ENCODE data around the gene TMEM121.

TMEM121 gene

DNA sequence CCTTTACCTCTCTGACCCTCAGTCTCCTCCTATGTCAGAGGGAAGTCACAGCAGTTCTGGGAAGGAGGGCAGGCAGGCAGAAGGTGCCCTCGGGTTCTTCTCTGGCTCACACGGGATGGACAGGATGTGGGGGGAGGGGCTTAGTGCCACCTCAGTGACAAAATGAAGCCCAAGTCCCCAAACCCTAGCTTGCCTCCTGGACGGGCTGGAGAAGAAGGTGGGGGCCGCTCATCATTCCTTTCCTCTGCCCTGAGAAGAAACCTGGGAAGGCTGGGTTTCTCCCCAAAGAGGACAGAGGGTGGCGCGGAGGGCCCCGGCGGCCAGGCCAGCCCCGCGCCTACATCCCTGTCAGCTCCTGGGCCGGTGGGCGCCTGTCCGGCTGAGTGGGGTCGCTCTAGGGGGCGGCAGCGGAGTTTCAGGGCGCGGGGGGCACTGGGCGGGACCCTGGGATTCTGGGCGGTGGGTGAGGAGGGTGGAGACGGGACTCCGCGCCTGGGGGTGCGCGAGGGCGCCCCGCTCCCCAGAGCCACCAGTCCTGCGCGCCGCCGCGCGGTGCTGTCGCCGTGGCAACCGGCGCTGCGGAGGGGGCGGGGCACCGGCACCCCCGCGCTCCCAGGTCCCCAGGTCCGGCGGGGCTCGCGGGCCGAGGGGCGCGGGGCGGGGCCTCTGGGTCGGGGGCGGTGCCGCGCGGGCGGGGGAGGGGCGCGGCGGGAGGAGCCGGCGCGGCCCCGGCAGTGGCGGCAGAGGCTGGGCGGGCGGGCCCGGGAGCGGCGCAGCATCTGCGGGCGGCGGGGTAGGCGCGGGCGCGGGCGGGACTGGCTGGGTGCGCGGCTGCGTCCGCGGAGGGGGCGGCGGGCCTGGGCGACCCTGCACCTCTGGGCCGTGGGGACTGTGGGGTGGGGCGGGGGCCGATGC, at the start of gene TMEM121:
Gene TMEM121, plus strand, starts transcription at position 723 of the 915 bp plus-strand sequence. CDS start 2,252 bp downstream, outside the sequence.
- DNase-seq: no peak

DNA sequence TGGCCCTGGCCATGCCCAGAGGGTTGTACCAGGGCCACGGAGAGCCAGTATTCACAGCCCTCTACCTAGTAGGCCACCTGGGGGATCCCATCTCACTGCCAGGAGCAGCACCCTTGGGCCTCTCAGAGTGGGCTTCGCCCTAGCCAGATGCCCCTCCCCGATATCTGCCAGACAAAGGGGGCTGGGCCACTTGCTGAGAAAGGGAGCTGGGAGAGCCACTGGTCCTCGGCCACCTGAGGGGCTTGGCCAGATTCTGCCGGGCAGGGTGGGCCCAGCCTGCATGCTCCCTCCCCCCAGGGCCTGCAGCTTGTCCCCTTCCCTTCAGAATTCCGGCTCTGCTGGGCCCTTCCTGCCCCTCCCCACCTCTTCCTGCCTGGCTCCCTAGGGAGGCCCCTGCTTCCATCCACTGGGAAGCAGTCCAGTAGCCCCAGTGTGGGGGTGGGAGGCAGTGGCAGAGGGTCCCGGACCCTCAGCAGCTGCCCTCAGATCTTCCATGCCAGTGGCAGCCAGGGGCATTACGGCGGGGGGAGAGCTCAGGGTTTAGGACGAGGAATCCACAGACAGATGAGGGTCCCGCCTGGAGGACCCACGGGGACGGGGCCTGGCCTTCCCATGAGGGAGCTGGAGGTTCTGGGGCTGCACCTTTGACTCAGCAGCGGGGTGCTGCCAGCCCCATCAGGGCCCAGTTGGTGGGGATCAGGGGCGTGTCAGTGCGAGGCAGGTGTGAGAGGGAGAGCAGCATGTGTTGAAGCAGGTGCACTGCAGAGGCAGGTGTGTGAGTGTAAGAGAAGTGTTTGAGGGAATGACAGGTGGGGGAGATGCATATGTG, 49.3 kb upstream of the TMEM121 start:
- DNase-seq: no peak

GRCh38 chr14:105477660-105478397, 48.6 kb upstream of the TMEM121 start:
- DNase-seq: no peak

- DNase-seq: no peak
Observed at GRCh38 chr14:105478398-105479251, 47.8 kb upstream of the TMEM121 start.

- no peak for DNase-seq
Observed at GRCh38 chr14:105479431-105480158, 46.8 kb upstream of the TMEM121 start.

- DNase-seq: no peak
Observed at GRCh38 chr14:105480199-105480746, 46.1 kb upstream of the TMEM121 start.

DNA sequence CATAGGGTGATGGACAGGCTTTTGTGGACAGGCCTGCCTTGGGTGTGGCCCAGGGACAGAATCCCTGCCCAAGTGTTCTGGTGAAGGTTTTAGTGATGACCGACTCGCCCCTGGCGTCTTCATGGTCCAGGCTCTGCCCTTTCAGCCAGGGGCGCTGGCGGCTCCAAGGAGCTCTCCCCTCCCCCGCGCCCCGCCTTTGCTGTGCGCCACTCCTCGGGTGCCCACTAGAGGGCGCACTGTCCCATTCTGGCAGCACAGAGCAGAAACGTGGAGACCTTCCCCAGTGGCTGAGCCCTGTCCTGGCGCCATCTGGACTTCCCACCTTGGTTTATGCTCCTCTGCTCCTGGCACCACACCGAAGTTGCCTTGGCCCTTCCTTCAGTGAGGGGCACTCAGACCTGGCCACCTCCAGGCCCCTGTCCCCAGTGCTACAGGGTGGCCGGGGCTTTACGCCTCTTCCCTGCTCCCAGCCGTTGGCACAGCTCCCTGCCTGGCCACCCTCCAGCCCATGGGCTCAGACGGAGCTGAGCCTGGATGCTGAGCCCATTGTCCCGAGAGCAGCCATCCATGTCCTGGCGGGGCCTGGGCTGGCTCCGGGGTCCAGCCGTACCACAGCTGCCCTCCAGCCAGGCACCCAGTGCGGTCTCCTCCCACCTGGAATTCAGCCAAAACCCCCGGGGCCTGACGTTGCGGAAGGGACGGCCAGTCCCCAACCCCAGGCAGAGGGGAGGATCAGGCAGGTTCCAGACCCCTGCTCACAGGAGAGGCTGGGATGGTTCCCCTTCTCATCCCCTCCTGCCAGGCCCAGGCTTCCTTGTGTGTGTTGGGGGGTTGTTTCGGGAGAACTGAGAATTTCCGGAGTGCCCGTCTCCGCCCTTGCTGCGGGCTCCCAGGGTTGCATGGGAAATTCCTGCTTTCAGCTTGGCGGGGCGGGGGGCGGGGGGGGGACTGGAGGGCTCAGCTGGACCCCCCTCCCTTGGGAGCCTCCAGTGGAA, 45.3 kb upstream of the TMEM121 start:
- peak; percentile 90 for DNase-seq

- peak; percentile 85 for DNase-seq
Observed at GRCh38 chr14:105481886-105482457, 44.4 kb upstream of the TMEM121 start.

DNA sequence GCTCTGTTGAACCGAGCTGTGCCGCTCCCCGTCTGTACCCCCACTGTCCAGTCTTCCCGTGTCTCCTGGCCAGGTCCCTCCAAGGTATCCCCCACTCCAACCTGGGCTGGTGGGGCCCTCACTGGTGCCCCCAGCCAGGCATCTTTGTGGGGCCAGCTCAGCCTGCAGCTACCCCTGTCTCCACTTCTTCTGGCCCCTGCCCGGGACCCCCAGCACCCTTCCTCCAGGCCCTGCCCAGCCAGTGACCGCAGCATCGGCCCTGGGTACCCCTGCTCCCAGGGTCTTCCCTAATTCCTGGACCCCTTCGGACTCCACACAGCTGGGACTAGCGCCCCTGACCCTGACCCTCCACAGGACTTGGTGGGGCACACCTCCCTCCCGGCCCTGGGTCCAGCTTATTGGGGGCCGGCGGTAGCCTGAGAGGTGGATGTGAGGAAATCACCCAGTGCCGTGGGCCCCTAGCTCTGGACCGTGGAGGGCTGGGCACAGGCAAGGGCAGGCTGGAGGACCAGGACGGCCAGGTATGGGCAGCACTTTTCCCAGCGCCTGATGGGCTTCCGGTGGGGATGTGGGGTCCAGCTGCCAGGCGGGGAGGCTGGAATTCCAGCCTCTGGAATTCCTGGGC, 43.8 kb upstream of the TMEM121 start:
- DNase-seq: no peak

GRCh38 chr14:105483300-105484068, 42.9 kb upstream of the TMEM121 start:
- DNase-seq: no peak

- DNase-seq: no peak
Observed at GRCh38 chr14:105484069-105484996, 42.0 kb upstream of the TMEM121 start.

- DNase-seq: no peak
Observed at GRCh38 chr14:105484997-105485393, 41.4 kb upstream of the TMEM121 start.

GRCh38 chr14:105485739-105486162, 40.6 kb upstream of the TMEM121 start:
- DNase-seq: no peak

DNA sequence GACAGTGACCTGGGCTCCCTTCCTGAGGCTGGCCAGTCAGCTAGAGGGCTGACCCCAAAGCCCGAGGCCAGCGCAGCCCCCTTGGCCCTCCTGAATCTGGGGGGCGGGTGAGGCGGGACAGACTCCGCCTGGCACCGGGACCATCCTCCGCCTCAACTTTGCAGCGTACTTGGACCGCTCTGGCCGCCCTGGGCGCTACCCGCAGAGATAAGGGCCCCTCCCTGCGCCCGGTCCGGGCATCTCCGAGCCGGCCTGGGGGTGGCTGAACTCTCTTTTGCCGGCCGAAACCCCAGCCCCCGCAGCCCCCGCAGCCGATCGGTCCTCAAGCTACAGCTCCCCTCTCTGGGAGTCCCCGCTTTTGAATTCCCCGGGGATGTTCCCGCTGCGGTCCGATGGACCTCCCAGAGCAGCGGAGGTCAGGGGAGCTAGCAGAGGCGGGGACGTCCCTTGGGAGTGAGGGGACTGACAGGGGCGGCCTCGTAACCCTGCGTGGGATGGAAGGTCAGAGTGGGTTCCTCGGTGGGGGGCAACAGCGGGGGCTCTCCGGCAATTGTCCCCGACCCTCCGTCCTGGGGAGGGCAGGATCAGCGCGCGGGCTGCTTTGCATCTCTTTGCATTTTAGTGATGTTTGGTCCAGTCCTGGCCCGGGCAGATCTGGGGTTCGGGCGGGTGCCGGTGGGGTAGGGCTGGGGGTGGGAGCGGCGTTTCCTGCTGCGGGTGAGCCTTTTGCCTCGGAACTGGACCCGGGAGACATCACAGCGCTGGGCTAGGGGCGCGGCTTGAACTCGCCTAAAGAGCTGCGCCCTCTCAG, 40.0 kb upstream of the TMEM121 start, which contains the start of gene CRIP1:
Gene CRIP1, plus strand, starts transcription at position 724 of the 811 bp plus-strand sequence. CDS start 374 bp downstream, outside the sequence.
- no peak for DNase-seq

GRCh38 chr14:105486974-105487448, 39.4 kb upstream of the TMEM121 start:
- DNase-seq: no peak

Data from NCI-H446 treated with DMSO at 0.1 percent for 48 hours (cell line).